Body of pancreas (tissue), 4 donors: ENCODE results near the gene LPAR6.

Experiments used
- POLR2A ChIP-seq, 3 donors: fragments of 450-650 bp; IDR thresholded peaks; one replicate each; pipeline ENCODE4 v1.6.1; 2016; ENCODE audit warnings: antibody characterized with exemption in 3 of 3, mild to moderate bottlenecking in 2 of 3
- TF ChIP-seq, protein P1 (sequence below), 7 experiments: fragments of 450-650 bp in 4 of 7; fragments of 200-600 bp in 3 of 7; sonication (generic) in 3 of 7; IDR thresholded peaks; one replicate each; pipeline ENCODE4 v1.5.1; 2016 to 2019; ENCODE audit warnings: antibody characterized with exemption in 7 of 7

DNA sequence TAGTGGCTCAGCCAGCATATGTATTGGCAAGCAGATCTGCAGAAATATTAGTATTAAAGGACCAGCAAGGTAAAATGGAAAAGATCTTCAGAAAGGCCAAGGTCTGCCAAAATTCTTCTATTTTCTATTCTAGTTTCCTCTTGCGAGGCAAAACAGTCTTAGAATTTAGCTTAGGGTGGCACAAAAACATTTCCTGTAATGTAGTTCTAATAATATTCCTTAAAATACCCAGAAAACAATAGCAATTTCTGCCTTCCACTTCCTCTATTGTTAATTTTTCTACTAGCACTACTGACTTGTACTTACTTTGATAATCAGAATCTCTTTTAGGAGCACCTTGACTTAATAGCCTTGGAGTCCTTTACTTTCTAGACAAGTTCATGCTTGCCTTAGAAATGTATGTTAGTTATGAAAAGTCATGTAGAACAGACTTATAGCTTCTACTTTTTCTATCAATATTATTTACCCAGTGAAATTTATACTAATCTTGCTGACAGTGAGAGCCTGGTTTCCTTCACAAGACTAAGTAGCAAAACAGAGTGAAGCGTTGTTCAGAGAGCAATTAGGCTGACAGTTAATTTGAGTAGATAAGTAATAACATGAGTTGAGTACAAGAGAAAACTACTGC is 23.9 kb upstream of the LPAR6 start:
- TF ChIP-seq, protein P1, sequence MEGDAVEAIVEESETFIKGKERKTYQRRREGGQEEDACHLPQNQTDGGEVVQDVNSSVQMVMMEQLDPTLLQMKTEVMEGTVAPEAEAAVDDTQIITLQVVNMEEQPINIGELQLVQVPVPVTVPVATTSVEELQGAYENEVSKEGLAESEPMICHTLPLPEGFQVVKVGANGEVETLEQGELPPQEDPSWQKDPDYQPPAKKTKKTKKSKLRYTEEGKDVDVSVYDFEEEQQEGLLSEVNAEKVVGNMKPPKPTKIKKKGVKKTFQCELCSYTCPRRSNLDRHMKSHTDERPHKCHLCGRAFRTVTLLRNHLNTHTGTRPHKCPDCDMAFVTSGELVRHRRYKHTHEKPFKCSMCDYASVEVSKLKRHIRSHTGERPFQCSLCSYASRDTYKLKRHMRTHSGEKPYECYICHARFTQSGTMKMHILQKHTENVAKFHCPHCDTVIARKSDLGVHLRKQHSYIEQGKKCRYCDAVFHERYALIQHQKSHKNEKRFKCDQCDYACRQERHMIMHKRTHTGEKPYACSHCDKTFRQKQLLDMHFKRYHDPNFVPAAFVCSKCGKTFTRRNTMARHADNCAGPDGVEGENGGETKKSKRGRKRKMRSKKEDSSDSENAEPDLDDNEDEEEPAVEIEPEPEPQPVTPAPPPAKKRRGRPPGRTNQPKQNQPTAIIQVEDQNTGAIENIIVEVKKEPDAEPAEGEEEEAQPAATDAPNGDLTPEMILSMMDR (IDR thresholded peaks at IDR 0.05), result no peak
- no peak for TF ChIP-seq POLR2A (IDR thresholded peaks at IDR 0.05)
